Measurements from ENCODE around the gene L3MBTL1.
"Not testable (repeated sequence)": the region's sequence is repeated elsewhere in the genome, so short reads cannot be mapped to it uniquely, and the experiment has no call there.

Gene L3MBTL1

GRCh38 chr20:43507150-43508080 is at the start of gene L3MBTL1:
Gene L3MBTL1 (plus strand): TSS chr20:43507697. CDS start chr20:43513504, 5,807 bp downstream.
- DNase-seq: no peak

GRCh38 chr20:43458422-43458924 is 49.0 kb upstream of the L3MBTL1 start:
- DNase-seq: peak in 1 of 2 donors; percentile 43

GRCh38 chr20:43459022-43459942 is 48.2 kb upstream of the L3MBTL1 start:
- DNase-seq: peak in 1 of 2 donors; percentile 27

GRCh38 chr20:43460172-43460829 is 47.2 kb upstream of the L3MBTL1 start:
- DNase-seq: no peak

- no peak for DNase-seq
Measured at GRCh38 chr20:43460830-43461200, 46.7 kb upstream of the L3MBTL1 start.

GRCh38 chr20:43461894-43462659 is 45.4 kb upstream of the L3MBTL1 start:
- no peak for DNase-seq

GRCh38 chr20:43462660-43463526 is 44.6 kb upstream of the L3MBTL1 start:
- no peak for DNase-seq

- DNase-seq: no peak
Measured at GRCh38 chr20:43463527-43464218, 43.8 kb upstream of the L3MBTL1 start.

- DNase-seq: no peak
Measured at GRCh38 chr20:43464219-43464790, 43.2 kb upstream of the L3MBTL1 start.

GRCh38 chr20:43465625-43465943 is 41.9 kb upstream of the L3MBTL1 start:
- no peak for DNase-seq

GRCh38 chr20:43467589-43467988 is 39.9 kb upstream of the L3MBTL1 start:
- no peak for DNase-seq

- DNase-seq: no peak
Measured at GRCh38 chr20:43472671-43473380, 34.7 kb upstream of the L3MBTL1 start.

- no peak for DNase-seq
Measured at GRCh38 chr20:43473381-43473704, 34.2 kb upstream of the L3MBTL1 start.

GRCh38 chr20:43477193-43477592 is 30.3 kb upstream of the L3MBTL1 start:
- DNase-seq: no peak

- DNase-seq: no peak
Measured at GRCh38 chr20:43477619-43478018, 29.9 kb upstream of the L3MBTL1 start.

GRCh38 chr20:43490038-43490437 is 17.5 kb upstream of the L3MBTL1 start:
- no peak for DNase-seq

- DNase-seq: no peak
Measured at GRCh38 chr20:43492101-43492500, 15.4 kb upstream of the L3MBTL1 start.

GRCh38 chr20:43495388-43495787 is 12.1 kb upstream of the L3MBTL1 start:
- DNase-seq: no peak

GRCh38 chr20:43502021-43502420 is 5.5 kb upstream of the L3MBTL1 start:
- not testable (repeated sequence) for DNase-seq

GRCh38 chr20:43506238-43506637 is 1.3 kb upstream of the L3MBTL1 start:
- no peak for DNase-seq
